H9 (cell line): Measurements from ENCODE around the gene ZPR1. TPM values are rescaled to one million over a fixed set of nuclear protein-coding genes. Genes with fewer than 3 reads are reported as not detected.

ENCODE experiments used
- DNase-seq: peaks from one replicate; pipeline ENCODE4 v3.0.0-alpha.2; 2017
- H2AFZ ChIP-seq: one replicate; pipeline ENCODE4 v1.6.1; 2013; ENCODE audit warnings: mild to moderate bottlenecking, low read length, control low read depth, moderate library complexity
- H2AK5ac ChIP-seq: 2 replicates; pipeline ENCODE4 v1.6.1; 2013; ENCODE audit warnings: low read length, control low read depth, mixed read lengths; ENCODE audit not compliant: insufficient read length
- H2BK120ac ChIP-seq: one replicate; pipeline ENCODE4 v1.6.1; 2013; ENCODE audit warnings: low read depth, mild to moderate bottlenecking, low read length, control low read depth, inconsistent platforms; ENCODE audit not compliant: poor library complexity, severe bottlenecking
- H2BK12ac ChIP-seq: 2 replicates; pipeline ENCODE4 v1.6.1; 2013; ENCODE audit warnings: low read length, control low read depth, mixed read lengths, low read depth; ENCODE audit not compliant: insufficient read length
- H2BK15ac ChIP-seq: 2 replicates; pipeline ENCODE4 v1.6.1; 2013; ENCODE audit warnings: low read depth, low read length, control low read depth
- H2BK20ac ChIP-seq: one replicate; pipeline ENCODE4 v1.6.1; 2013; ENCODE audit warnings: low read depth, mild to moderate bottlenecking, low read length, control low read depth, inconsistent platforms; ENCODE audit not compliant: poor library complexity, severe bottlenecking
- H2BK5ac ChIP-seq: 2 replicates; pipeline ENCODE4 v1.6.1; 2013; ENCODE audit warnings: low read length, control low read depth, mixed read lengths; ENCODE audit not compliant: insufficient read length
- H3K14ac ChIP-seq: 2 replicates; pipeline ENCODE4 v1.6.1; 2013; ENCODE audit warnings: low read length, control low read depth; ENCODE audit not compliant: insufficient read depth
- H3K18ac ChIP-seq: 2 replicates; pipeline ENCODE4 v1.6.1; 2013; ENCODE audit warnings: low read depth, mild to moderate bottlenecking, mixed read lengths, low read length, control low read depth; ENCODE audit not compliant: insufficient read length
- H3K23ac ChIP-seq: 2 replicates; pipeline ENCODE4 v1.6.1; 2013; ENCODE audit warnings: low read length, control low read depth, mixed read lengths, low read depth; ENCODE audit not compliant: insufficient read length
- H3K23me2 ChIP-seq: 2 replicates; pipeline ENCODE4 v1.6.1; 2013; ENCODE audit warnings: low read depth, mild to moderate bottlenecking, mixed read lengths, low read length, control low read depth; ENCODE audit not compliant: insufficient read length, poor library complexity, severe bottlenecking
- H3K27ac ChIP-seq: 2 replicates; pipeline ENCODE4 v1.5.1; 2013; ENCODE audit warnings: low read length, control low read depth, mixed read lengths, low read depth; ENCODE audit not compliant: insufficient read length
- H3K27me3 ChIP-seq: 2 replicates; pipeline ENCODE4 v1.6.1; 2013; ENCODE audit warnings: low read length, control low read depth, inconsistent platforms; ENCODE audit not compliant: insufficient read depth
- H3K4ac ChIP-seq: 2 replicates; pipeline ENCODE4 v1.6.1; 2013; ENCODE audit warnings: low read depth, mild to moderate bottlenecking, control low read depth, inconsistent platforms, low read length, moderate library complexity
- H3K4me1 ChIP-seq: 2 replicates; pipeline ENCODE4 v1.6.1; 2013; ENCODE audit warnings: low read length, control low read depth, inconsistent platforms; ENCODE audit not compliant: insufficient read depth
- H3K4me2 ChIP-seq: 2 replicates; pipeline ENCODE4 v1.6.1; 2013; ENCODE audit warnings: low read length, control low read depth, mixed read lengths; ENCODE audit not compliant: insufficient read length, insufficient read depth
- H3K56ac ChIP-seq: 2 replicates; pipeline ENCODE4 v1.6.1; 2013; ENCODE audit warnings: low read depth, mild to moderate bottlenecking, mixed read lengths, low read length, control low read depth; ENCODE audit not compliant: insufficient read length
- H3K79me1 ChIP-seq: 2 replicates; pipeline ENCODE4 v1.6.1; 2013; ENCODE audit warnings: low read depth, mild to moderate bottlenecking, moderate library complexity, low read length, control low read depth, inconsistent platforms; ENCODE audit not compliant: insufficient read depth, poor library complexity, severe bottlenecking
- H3K79me2 ChIP-seq: 2 replicates; pipeline ENCODE4 v1.6.1; 2013; ENCODE audit warnings: low read length, control low read depth, inconsistent platforms; ENCODE audit not compliant: insufficient read depth
- H3K9ac ChIP-seq: 2 replicates; pipeline ENCODE4 v1.6.1; 2013; ENCODE audit warnings: low read length, control low read depth, mixed read lengths; ENCODE audit not compliant: insufficient read length; ENCODE audit errors: extremely low read depth
- H3K9me3 ChIP-seq: one replicate; pipeline ENCODE4 v1.6.1; 2013; ENCODE audit warnings: low read depth, low read length, inconsistent platforms; ENCODE audit not compliant: control insufficient read depth
- H3T11ph ChIP-seq: one replicate; pipeline ENCODE4 v1.6.1; 2013; ENCODE audit warnings: mild to moderate bottlenecking, low read length, control low read depth, inconsistent platforms
- H4K20me1 ChIP-seq: one replicate; pipeline ENCODE4 v1.6.1; 2013; ENCODE audit not compliant: control insufficient read depth, insufficient read length, insufficient read depth
- H4K5ac ChIP-seq: 2 replicates; pipeline ENCODE4 v1.6.1; 2013; ENCODE audit warnings: low read depth, mild to moderate bottlenecking, mixed read lengths, low read length, control low read depth; ENCODE audit not compliant: insufficient read length
- H4K8ac ChIP-seq: replicated peaks from 2 replicates; pipeline ENCODE4 v1.6.1; 2013; ENCODE audit warnings: low read length, control low read depth, mixed read lengths, low read depth; ENCODE audit not compliant: insufficient read length
- H4K91ac ChIP-seq: 2 replicates; pipeline ENCODE4 v1.6.1; 2013; ENCODE audit warnings: low read depth, mild to moderate bottlenecking, moderate library complexity, mixed read lengths, low read length, control low read depth; ENCODE audit not compliant: insufficient read length
- H3K27ac Mint-ChIP-seq, 3 experiments: 2 replicates in 2 of 3; 3 replicates in 1 of 3; pipeline ENCODE4 v1.8.0; 2020 to 2021; ENCODE audit warnings: mixed read lengths in 3 of 3, mild to moderate bottlenecking in 1 of 3, moderate library complexity in 1 of 3
- H3K27me3 Mint-ChIP-seq: 2 replicates; pipeline ENCODE4 v1.8.0; 2021; ENCODE audit warnings: low read depth, mild to moderate bottlenecking, moderate library complexity, mixed read lengths
- H3K36me3 Mint-ChIP-seq, 3 experiments: 2 replicates in 2 of 3; 3 replicates in 1 of 3; pipeline ENCODE4 v1.8.0; 2020 to 2021; ENCODE audit warnings: low read depth in 3 of 3, mixed read lengths in 3 of 3; ENCODE audit not compliant: insufficient read depth in 1 of 3
- H3K4me1 Mint-ChIP-seq, 2 experiments: 2 replicates each; pipeline ENCODE4 v1.8.0; 2020; ENCODE audit warnings: mixed read lengths in 2 of 2
- H3K4me3 Mint-ChIP-seq, 2 experiments: 2 replicates in 1 of 2; 3 replicates in 1 of 2; pipeline ENCODE4 v1.8.0; 2020 to 2021; ENCODE audit warnings: mild to moderate bottlenecking in 2 of 2, mixed read lengths in 2 of 2, moderate library complexity in 1 of 2
- H3K9me3 Mint-ChIP-seq, 2 experiments: 2 replicates in 1 of 2; 3 replicates in 1 of 2; pipeline ENCODE4 v1.8.0; 2020; ENCODE audit warnings: mild to moderate bottlenecking in 2 of 2, mixed read lengths in 2 of 2, moderate library complexity in 1 of 2
- CTCF ChIP-seq: fragments of 200-600 bp; sonication (generic); conservative IDR thresholded peaks from 3 replicates; pipeline ENCODE4 v1.8.0; 2021; ENCODE audit warnings: antibody characterized with exemption, mild to moderate bottlenecking
- WGBS: extraction: QIAGEN DNeasy Blood & Tissue Kit; methylation state at CpG from one replicate; pipeline ENCODE4 v1.1.7; 2013; ENCODE audit warnings: missing lambda C conversion rate, low lambda C conversion rate, mixed read lengths; ENCODE audit not compliant: insufficient read length; ENCODE audit errors: extremely low coverage; 5-methylcytosine and 5-hydroxymethylcytosine counted together
- total RNA-seq: library from RNA; stranded (reverse); gene quantifications from 2 replicates; pipeline ENCODE4 v1.2.1, GENCODE V29; 2021

Gene ZPR1
- total RNA-seq, 1 experiment from 2014 or later: 82.0 TPM

GRCh38 chr11:116788975-116789374 lies 1.2 kb upstream of the ZPR1 start:
- Mint-ChIP-seq H3K4me1 (peaks cover 21 to 32% of the 10 kb centered on the region in 2 experiments), H3K27me3 (peaks cover 22% of the 10 kb centered on the region), H3K9me3 (no peaks in the 10 kb centered on the region), H3K4me3 (peak overlapping the region; percentile 88 to 91), H3K27ac (no peak overlapping the region; a peak in 1 of 7 replicates), H3K36me3 (peaks cover 21 to 34% (median 33%) of the 10 kb centered on the region in 3 experiments)
- WGBS: no CpG with 5 or more reads among the region's 4 CpGs
- H3K27me3 ChIP-seq: no peaks in the 10 kb centered on the region; the same call in 1 of the 2 replicates
- no peak overlapping the region for H4K8ac ChIP-seq
- peaks cover 2% of the 10 kb centered on the region; the same call in 1 of the 2 replicates for H3K79me2 ChIP-seq
- H3K18ac ChIP-seq: no peak overlapping the region
- no peak for TF ChIP-seq CTCF
- no peak overlapping the region for H3K56ac ChIP-seq
- no peak overlapping the region for H4K5ac ChIP-seq
- H4K91ac ChIP-seq: no peak overlapping the region
- peaks cover 5% of the 10 kb centered on the region for H3K79me1 ChIP-seq
- H2BK15ac ChIP-seq: no peak overlapping the region
- H3K4ac ChIP-seq: no peak overlapping the region
- no peak overlapping the region for H2BK120ac ChIP-seq
- no peak for DNase-seq
- H3K4me2 ChIP-seq: no peak overlapping the region
- no peak overlapping the region for H3K23ac ChIP-seq
- no peak overlapping the region for H2BK12ac ChIP-seq
- no peak overlapping the region for H2BK20ac ChIP-seq
- H3K9ac ChIP-seq: no peak overlapping the region
- no peak overlapping the region for H3T11ph ChIP-seq
- H2AK5ac ChIP-seq: no peak overlapping the region
- no peaks in the 10 kb centered on the region for H4K20me1 ChIP-seq
- H3K23me2 ChIP-seq: peaks cover 13% of the 10 kb centered on the region
- no peak overlapping the region for H2AFZ ChIP-seq
- no peak overlapping the region for H3K14ac ChIP-seq
- H3K9me3 ChIP-seq: no peaks in the 10 kb centered on the region
- H3K4me1 ChIP-seq: no peaks in the 10 kb centered on the region; the same call in 1 of the 2 replicates
- no peak overlapping the region for H2BK5ac ChIP-seq
- H3K27ac ChIP-seq: no peak overlapping the region
